ENCODE data around the gene DHRSX. TPM values are rescaled to one million over a fixed set of nuclear protein-coding genes. Genes with fewer than 3 reads are reported as not detected.
"Not testable (repeated sequence)": the region's sequence is repeated elsewhere in the genome, so short reads cannot be mapped to it uniquely, and the experiment has no call there.

The DHRSX gene
- total RNA-seq, 1 experiment from 2014 or later = 16.9 TPM

DNA sequence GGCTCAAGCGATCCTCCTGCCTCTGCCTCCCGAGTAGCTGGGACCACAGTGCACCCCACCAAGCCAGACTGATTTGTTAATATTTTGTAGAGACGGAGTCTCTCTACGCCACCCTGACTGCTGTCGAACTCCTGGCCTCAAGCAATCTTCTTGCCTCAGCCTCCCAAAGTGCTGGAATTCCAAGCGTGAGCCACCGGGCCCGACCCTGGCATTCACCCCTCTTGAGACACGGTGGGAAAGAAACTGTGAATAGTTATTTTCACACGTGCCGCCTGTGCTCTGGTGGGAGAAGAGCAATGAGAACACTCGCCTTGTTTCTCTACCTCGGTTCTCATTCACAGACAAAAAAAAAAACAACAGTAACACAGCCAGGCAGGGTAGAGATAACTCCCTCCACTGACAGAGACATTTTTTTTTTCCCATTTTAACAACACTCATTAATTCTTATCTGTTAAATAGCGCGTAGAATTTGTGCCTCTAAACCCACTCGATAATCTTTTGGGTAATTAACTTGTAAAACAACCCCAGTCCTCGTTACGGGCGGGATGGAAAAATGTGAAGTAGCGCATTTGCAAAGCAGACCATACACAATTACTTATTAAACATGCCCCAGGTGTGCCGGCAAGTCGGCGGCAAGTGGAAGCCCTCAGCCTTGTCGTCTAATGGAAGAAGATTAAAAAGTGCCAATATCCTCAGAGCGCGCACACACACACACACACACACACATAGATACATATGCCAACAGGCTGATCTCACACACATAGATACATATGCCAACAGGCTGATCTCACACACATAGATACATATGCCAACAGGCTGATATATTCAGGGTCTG is 103.3 kb downstream of the DHRSX start:
- no peak for DNase-seq (ENCODE audit: low read depth)

DNA sequence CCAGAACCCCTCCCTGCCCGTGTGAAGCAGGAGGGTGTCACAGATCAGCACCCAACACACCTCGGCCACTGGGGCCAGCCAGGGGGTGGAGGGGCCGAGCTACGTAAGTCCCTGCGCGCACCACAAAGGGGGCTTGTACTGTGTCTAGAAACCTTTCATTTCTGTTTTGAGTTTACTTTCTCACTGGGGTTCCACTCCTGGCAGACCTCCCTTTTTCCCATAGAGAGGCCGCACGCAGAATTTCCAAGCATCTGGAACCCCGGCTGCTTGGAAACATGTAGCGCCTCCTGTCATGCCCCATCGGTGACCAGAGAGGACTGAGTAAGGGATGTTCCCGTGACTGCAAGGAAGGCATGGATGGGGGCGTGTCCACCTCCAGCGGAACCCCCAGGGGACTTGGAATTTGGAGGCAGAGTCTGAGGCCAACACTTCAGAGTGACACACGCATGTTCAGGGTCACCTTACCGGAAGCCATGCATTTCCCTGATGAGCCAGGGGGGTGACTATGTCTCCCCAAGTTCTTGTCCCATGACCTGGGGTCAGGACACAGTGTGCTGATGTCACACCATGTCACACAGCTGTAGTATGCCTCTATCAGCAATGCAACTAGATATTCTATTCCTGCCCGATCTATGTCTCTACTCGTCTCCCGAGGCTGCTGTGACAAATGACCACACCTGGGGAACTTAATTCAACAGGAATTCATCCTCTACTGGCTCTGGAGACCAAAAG is 105.3 kb downstream of the DHRSX start:
- no peak for DNase-seq (ENCODE audit: low read depth)

DNA sequence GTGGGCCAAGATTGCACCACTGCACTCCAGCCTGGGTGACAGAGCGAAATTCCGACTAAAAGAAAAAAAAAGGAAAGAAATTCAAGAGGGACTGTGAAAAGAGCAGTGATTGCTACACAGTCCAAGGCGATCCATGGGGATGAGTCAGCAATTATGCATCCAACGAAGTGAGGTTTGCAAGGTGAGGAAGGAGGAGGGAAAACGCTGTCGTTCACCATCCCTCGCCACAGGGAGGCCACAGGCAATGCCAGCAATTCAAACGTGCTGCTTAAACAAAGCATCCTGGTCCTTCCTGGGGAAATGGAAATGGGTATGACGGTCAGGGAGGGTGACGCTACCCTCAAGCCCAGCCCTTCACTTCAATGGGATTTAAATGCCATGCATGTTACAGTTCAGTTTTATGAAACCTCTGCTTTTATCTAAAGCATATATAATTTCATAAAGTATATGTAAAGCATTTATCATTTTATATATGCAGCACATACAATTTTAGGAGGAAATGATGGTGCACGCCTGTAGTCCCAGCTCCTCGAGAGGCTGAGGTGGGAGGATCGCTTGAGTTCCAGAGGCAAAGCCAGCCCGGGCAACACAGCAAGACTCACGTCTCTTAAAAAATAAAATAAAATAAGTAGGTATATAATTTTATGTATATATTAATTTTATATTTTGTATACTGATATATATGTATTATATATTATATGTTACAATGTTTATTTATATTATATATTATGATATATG is 108.7 kb downstream of the DHRSX start:
- DNase-seq (ENCODE audit: low read depth) = peak; percentile 89

- DNase-seq (ENCODE audit: low read depth) = no peak
These were observed 110.0 kb downstream of the DHRSX start for GRCh38 chrX:2390754-2391153.

- not testable (repeated sequence) for DNase-seq (ENCODE audit: low read depth)
These were observed 111.0 kb downstream of the DHRSX start for GRCh38 chrX:2389731-2390130.

DNA sequence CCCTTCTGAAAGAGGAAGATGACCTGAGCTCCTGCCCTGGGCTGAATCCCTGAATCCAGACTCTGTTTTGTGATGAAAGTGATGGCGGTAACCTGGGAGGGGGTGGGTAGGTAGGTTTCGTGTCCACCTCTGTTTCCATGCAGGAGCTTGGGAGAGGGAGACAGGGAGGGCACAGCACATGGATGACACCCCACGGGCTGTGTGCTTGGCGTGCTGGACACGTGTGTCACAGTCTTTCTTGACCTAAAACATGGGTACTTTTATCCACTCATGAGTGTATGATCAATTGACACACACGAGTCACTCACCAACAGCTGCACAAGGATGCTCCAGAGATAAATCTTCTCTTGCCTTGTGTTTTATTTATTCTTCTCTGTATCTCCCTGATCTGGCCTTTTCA is 111.5 kb downstream of the DHRSX start:
- no peak for DNase-seq (ENCODE audit: low read depth)

DNA sequence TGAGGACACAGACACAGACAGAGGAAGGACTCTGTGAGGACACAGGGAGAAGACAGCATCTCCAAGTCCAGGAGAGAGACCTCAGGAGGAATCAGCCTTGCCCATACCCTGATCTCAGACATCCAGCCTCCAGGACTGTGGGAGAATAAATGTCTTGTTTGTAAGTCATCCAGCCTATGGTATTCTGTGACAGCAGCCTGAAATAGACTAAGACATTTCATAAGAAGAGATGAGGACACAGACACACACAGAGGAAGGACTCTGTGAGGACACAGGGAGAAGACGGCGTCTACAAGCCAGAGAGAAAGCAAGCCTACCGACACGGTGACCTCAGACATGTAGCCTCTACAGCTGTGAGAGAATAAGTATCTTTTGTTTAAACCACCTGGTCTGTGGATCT is 112.1 kb downstream of the DHRSX start:
- DNase-seq (ENCODE audit: low read depth) = no peak

- DNase-seq (ENCODE audit: low read depth) = no peak
These were observed 113.0 kb downstream of the DHRSX start for GRCh38 chrX:2387614-2388239.

- peak; percentile 82 for DNase-seq (ENCODE audit: low read depth)
These were observed 115.6 kb downstream of the DHRSX start for GRCh38 chrX:2385224-2385623.

GRCh38 chrX:2384486-2384885 is 116.3 kb downstream of the DHRSX start:
- no peak for DNase-seq (ENCODE audit: low read depth)

- no peak for DNase-seq (ENCODE audit: low read depth)
These were observed 117.0 kb downstream of the DHRSX start for GRCh38 chrX:2383735-2384134.

GRCh38 chrX:2383144-2383543 is 117.6 kb downstream of the DHRSX start:
- no peak for DNase-seq (ENCODE audit: low read depth)

- not testable (repeated sequence) for DNase-seq (ENCODE audit: low read depth)
These were observed 118.2 kb downstream of the DHRSX start for GRCh38 chrX:2382433-2383048.

DNA sequence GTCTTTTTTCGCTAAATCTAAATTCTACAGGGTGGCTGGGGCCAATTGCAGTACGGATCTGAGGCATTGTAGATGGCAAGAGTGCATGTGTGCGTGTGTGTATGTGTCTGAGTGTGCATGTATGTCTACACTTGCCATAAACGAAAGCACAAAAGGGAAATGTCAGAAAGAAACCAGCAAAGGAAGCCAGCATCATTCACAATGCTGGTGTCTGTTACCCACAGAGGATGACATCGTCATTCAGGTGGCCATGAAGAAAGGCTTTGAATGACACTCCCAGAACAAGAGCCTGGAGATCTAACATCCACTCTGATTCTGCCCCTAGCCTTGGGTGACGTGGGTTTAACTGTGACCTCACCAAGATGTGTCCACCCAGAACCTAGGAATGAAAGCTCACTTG is 124.6 kb downstream of the DHRSX start:
- no peak for DNase-seq (ENCODE audit: low read depth)

GRCh38 chrX:2374086-2374485 is 126.7 kb downstream of the DHRSX start:
- peak; percentile 65 for DNase-seq (ENCODE audit: low read depth)

DNA sequence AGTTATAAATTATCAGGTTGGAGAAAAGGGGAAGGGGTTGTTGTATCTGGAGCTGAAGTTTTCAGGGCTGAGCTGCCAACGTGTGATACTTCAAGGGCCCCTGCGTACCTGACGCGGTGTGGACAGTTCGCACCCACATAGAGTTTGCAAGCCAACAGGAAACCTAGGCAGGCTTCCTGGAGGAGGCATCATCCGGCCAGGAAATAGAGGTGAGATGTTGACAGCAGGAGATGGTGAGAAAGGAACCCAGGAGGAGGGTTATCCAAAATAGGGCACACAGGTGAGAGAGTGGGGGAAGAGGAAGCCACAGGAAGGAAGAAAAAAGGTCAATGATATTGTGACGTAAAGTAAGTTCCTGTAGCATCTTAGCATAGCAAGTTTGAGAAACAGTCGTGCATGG is 127.2 kb downstream of the DHRSX start:
- DNase-seq (ENCODE audit: low read depth) = no peak

- DNase-seq (ENCODE audit: low read depth) = no peak
These were observed 129.6 kb downstream of the DHRSX start for GRCh38 chrX:2371026-2371711.

DNA sequence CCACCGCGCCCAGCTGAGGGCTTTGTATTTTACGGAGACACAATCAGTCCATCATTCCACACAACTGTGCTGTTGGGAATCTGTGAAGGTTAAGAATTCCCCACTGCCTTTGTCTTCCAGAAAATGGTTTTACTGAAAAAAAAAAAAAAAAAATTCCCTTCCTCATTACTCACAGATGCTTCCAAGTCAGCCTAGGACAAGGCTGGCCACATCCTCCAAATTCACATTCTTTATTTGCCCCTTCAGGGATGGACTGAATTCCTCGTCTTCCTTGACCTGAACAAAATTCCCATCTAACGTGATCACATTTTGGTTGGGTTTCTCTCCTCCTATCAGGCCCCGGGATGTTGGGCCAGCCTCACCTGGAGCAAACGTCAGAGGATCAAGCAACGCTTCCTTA is 130.3 kb downstream of the DHRSX start:
- no peak for DNase-seq (ENCODE audit: low read depth)

DNA sequence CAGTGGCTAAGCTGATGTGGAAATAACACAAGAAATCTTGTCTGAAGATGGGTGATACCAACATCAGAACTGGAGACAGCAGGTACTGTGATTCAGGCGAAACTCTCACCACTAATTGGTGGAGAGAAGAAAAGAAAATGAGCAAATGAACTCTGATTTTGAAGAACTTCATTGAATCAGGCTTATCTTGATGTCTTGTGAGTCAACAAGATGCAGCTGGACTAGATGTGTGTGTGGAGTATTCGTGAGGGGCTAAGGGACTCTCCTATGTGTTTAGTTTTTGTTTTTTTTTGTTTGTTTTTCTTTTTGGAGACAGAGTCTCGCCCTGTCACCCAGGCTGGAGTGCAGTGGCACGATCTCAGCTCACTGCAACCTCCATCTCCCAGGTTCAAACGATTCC is 131.6 kb downstream of the DHRSX start:
- DNase-seq (ENCODE audit: low read depth) = no peak

DNA sequence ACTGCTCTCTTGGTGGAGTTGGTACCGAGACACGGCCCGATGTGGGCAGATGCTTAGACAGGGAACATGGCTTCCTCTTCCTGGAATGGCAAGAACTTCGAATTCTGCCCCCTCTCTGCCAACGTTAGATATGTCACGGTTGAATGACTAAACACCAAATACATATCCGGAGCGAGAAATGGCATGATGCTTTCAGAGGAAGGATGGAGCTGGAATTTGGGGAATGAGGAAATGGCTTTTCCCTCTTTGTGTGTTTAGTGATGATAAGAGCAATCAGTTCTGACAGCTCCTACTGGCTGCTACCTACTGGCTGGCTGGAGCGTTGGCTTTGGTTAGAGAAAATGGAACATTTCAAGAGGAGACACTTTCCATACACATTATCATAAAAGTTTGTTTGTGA is 140.0 kb downstream of the DHRSX start:
- no peak for DNase-seq (ENCODE audit: low read depth)

DNA sequence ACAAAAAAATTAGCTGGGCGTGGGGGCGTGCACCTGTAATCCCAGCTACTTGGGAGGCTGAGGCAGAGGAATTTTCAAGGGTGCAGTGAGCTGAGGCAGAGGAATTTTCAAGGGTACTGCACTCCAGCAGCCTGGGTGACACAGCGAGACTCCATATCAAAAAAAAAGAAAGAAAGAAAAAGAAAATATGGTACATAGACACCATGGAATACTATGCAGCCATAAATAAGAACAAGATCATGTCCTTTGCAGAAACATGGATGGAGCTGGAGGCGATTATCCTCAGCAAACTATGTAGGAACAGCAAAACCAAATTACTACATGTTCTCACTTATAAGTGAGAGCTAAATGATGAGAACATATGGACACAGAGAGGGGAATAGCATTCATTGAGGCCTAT is 141.3 kb downstream of the DHRSX start:
- DNase-seq (ENCODE audit: low read depth) = not testable (repeated sequence)

Data from RPMI7951 (cell line).